GM13976 (cell line): ENCODE results near the gene CELF4.

Experiments used
- DNase-seq: peaks from one replicate; pipeline ENCODE4 v3.0.0; 2012; ENCODE audit warnings: low spot score
- CTCF ChIP-seq: IDR thresholded peaks from 2 replicates; pipeline ENCODE4 v1.5.1; 2012; ENCODE audit warnings: borderline replicate concordance, mild to moderate bottlenecking; ENCODE audit not compliant: insufficient read depth; ENCODE audit errors: extremely low read depth, missing control alignments, control extremely low read depth
- in situ Hi-C: fragments of 300-500 bp; cut with MboI; formaldehyde crosslinking; loops from one replicate; pipeline ENCODE4 v1.12.0; 2022; ENCODE audit warnings: low sequenced_read_pairs, mixed read lengths, inconsistent platforms; ENCODE audit not compliant: unreplicated experiment

The CELF4 gene

DNA sequence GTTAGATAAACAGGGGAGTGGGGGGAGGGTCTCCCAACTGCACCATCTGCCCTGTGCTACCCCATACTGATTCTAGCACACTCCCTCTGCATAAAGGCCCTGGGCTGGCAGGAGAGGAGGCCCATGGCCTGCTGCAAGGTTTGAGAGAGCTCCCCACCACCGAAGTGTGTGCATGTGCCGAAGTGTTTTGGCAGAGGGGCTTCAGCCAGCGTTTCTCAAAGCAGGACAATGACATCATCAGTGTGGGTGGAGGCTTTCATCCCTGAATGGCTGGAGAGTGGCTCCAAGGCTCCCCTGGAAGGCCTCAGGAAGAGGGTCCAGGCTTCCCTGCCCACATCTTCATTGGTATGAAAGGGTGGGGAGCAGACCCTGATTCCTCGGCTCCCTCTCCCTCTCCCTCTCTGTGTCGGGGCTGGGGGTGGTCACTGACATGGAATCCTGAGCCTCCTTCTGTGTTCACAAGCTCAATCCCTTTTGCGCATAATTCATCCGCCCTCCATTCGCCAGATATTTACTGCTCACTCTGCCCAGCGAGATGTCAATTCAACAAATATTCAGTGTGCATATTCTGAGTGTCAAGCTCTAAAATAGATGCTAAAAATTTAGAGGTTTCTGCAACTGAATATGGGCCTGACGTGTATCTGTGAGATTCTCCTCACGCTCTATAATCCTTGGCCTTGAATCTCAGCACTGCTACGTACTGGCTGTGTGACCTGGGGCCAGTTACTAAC lies 122.1 kb downstream of the CELF4 start:
- no peak for TF ChIP-seq CTCF
- in situ Hi-C loops: no loop called here
- DNase-seq: no peak

DNA sequence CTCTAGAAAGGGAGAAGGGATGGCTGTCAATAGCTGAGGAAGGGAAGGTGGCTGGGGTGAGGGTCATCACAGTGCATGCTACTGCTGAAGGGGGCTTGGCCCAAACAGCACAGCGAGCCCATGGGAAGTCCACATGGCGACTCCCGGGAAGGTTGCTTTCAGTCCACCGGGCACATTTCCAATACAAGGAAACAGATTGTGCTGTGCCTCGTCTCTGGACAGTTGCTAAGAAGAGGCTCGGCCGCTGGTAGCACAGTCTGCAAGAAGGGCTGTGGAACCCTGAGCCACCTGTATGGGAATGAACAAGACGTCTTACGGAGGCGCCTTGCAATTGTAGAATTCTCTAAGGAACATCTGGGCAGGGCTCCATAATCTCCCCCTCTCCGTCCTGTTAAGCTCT lies 123.1 kb downstream of the CELF4 start:
- no peak for DNase-seq
- TF ChIP-seq CTCF: no peak
- in situ Hi-C loops: no loop called here

DNA sequence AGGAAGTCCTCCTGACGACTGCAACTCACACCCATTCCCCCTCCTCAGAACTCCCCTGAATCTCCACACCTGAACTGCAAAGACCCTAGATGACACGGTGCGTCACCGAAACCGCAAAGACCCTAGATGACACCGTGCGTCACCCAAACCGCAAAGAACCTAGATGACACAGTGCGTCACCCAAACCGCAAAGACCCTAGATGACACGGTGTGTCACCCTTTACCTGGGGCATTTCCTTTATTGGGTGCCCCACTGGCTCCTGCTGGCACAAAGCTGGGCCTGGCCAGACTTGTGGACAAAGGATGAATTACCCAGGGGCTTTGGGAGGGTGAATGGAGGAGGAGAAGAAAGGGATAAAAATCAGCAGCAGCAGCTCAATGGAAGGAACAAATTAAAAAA lies 123.8 kb downstream of the CELF4 start:
- DNase-seq: no peak
- in situ Hi-C loops: no loop called here
- no peak for TF ChIP-seq CTCF

DNA sequence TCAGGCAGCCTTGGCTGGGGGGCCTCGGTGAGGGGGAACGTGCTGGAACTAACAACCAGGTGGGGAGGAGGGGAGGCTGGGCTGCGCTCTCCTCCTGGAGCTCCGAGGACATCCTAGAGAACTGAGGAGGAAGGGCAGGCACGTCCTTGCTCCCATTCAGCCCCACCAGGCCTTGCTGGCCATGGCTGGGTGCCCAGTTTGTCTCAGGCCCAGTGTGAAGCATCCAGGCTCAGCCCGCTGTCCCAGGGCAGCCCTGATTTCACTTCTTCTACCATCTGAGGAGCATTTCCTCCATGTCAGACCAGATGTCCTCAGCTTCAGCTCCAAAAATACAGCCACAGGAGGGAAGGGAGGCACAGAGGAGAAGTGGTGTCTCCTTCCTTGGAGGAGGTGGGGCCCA lies 125.4 kb downstream of the CELF4 start:
- TF ChIP-seq CTCF: no peak
- no peak for DNase-seq
- in situ Hi-C loops: no loop called here

GRCh38 chr18:37438417-37439180 lies 127.0 kb downstream of the CELF4 start:
- TF ChIP-seq CTCF: no peak
- no peak for DNase-seq
- in situ Hi-C loops: no loop called here

DNA sequence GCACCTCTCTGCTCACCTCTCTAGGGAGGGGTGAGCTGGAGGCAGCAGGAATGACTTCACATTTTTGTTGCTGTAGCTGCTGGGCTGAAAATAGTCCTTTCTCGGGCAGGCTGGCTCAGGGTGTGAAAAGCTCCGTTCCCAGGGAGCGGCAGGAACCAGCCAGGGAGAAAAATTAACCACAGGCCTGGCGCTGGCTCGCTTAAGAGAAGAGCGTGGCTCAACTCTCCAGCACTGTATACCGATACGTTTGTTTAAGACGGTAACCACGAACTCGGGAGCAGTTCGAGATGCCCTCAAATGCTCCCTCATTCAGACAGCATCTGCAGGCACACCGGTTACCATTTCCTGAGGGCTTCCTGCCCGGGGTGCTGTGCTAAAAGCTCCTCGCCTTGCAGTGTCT lies 129.6 kb downstream of the CELF4 start:
- in situ Hi-C loops: no loop called here
- no peak for DNase-seq
- no peak for TF ChIP-seq CTCF
